ENCODE data around the gene PBX1. TPM values are rescaled to one million over a fixed set of nuclear protein-coding genes. Genes with fewer than 3 reads are reported as not detected.

PBX1 gene
- total and polyA plus RNA-seq, 10 of the 15 experiments (the other 5 are each of a cell fraction or from before 2014, with no cell fraction given) = 0.05 to 0.28 (median 0.11) TPM; not detected in 5

- no peak overlapping the region for H3K4me2 ChIP-seq (ENCODE audit: control insufficient read depth, insufficient read depth)
- DNase-seq (ENCODE audit: low read depth, low spot score) = no peak
- H3K79me2 ChIP-seq (ENCODE audit: control insufficient read depth, insufficient read depth, low read length) = no peaks in the 10 kb centered on the region
- ChIA-PET SMC1A (ENCODE audit: uncharacterized antibody, unreplicated experiment) (no interaction called here), RAD21 (ENCODE audit: unreplicated experiment) (no interaction called here), POLR2A (no interaction called here), CTCF (interaction anchor here (0.6 kb wide), 1 partner anchor 170 kb away, joined by 3 read pairs; no protein-coding TSS in a partner anchor)
- in situ Hi-C loops (cut with MboI) = no loop called here
- no peak overlapping the region for H3K4me3 ChIP-seq
- H3K9me3 ChIP-seq (replicated peaks; ENCODE audit: control insufficient read depth, insufficient read depth, low read length) = no peaks in the 10 kb centered on the region
- no peak overlapping the region for H3K9ac ChIP-seq (ENCODE audit: control insufficient read depth, insufficient read depth, low read length)
- H4K20me1 ChIP-seq (ENCODE audit: control insufficient read depth, insufficient read depth) = no peaks in the 10 kb centered on the region
- intact Hi-C loops (cut with micrococcal nuclease; ENCODE audit: unreplicated experiment) = no loop called here
- no peaks in the 10 kb centered on the region for H3K4me1 ChIP-seq (ENCODE audit: control insufficient read depth, insufficient read depth, low read length)
- 65% methylated on average over 2 of the region's 2 CpGs for WGBS (ENCODE audit: insufficient coverage, insufficient replicate concordance, low lambda C conversion rate, missing lambda C conversion rate)
- no peak overlapping the region for H2AFZ ChIP-seq (ENCODE audit: control insufficient read depth, low read depth, low read length)
- no peaks in the 10 kb centered on the region for H3K27me3 ChIP-seq (replicated peaks in 1 of 2; ENCODE audit: control insufficient read depth in 2 of 2, insufficient read depth in 2 of 2, low read length in 1 of 2)
- ATAC-seq = no peak
- BruUV-seq (replicated peaks) = no TSS peak
- FAIRE-seq = no peak
- H3K27ac ChIP-seq (ENCODE audit: control insufficient read depth, insufficient read depth) = no peak overlapping the region
- no peaks in the 10 kb centered on the region for H3K36me3 ChIP-seq (ENCODE audit: control insufficient read depth in 2 of 2, insufficient read depth in 2 of 2, low read length in 1 of 2)
- no peak for TF ChIP-seq HCFC1 (IDR thresholded peaks at IDR 0.05; ENCODE audit: low read length)
- no peak for TF ChIP-seq BCLAF1 (IDR thresholded peaks at IDR 0.05)
- TF ChIP-seq IRF4 (IDR thresholded peaks at IDR 0.05; ENCODE audit: low read depth, low read length) = no peak
- TF ChIP-seq RELA (IDR thresholded peaks at IDR 0.05; ENCODE audit: borderline replicate concordance, partially characterized antibody) = no peak
- TF ChIP-seq EZH2 (IDR thresholded peaks at IDR 0.05; ENCODE audit: borderline replicate concordance, control insufficient read depth, low read depth, low read length) = no peak
- TF ChIP-seq BMI1 (IDR thresholded peaks at IDR 0.05; ENCODE audit: borderline replicate concordance) = no peak
- TF ChIP-seq SIX5 (IDR thresholded peaks at IDR 0.05; ENCODE audit: low read depth, low read length, severe bottlenecking) = no peak
- no peak for TF ChIP-seq POLR2AphosphoS5 (IDR thresholded peaks at IDR 0.05; ENCODE audit: low read length)
- no peak for TF ChIP-seq JUND (IDR thresholded peaks at IDR 0.05; ENCODE audit: low read depth, low read length)
- no peak for TF ChIP-seq ASH2L (IDR thresholded peaks at IDR 0.05; ENCODE audit: borderline replicate concordance, low read depth)
- no peak for TF ChIP-seq ETV6 (conservative IDR thresholded peaks at IDR 0.05 in 1 of 2, IDR thresholded peaks at IDR 0.05 in 1 of 2; ENCODE audit: borderline replicate concordance in 1 of 2, low read depth in 1 of 2)
- no peak for TF ChIP-seq ZNF384 (IDR thresholded peaks at IDR 0.05; ENCODE audit: borderline replicate concordance, low read depth, low read length)
- no peak for TF ChIP-seq CHD2 (IDR thresholded peaks at IDR 0.05; ENCODE audit: borderline replicate concordance, low read depth, low read length)
- TF ChIP-seq SMAD5 (IDR thresholded peaks at IDR 0.05; ENCODE audit: low read depth) = no peak
- TF ChIP-seq SUPT20H (IDR thresholded peaks at IDR 0.05; ENCODE audit: borderline replicate concordance, control insufficient read depth, low read depth, low read length) = no peak
- TF ChIP-seq CTCF (IDR thresholded peaks at IDR 0.05 in 2 of 3, conservative IDR thresholded peaks at IDR 0.05 in 1 of 3; ENCODE audit: control insufficient read depth in 2 of 3, extremely low read depth in 1 of 3, insufficient read depth in 1 of 3, low read depth in 3 of 3, low read length in 3 of 3) = no peak
- TF ChIP-seq PRDM15 (CRISPR knock-in tag; IDR thresholded peaks at IDR 0.05) = no peak
Measured at GRCh38 chr1:164648636-164649035, 89.7 kb downstream of the PBX1 start.
